SK-N-SH (cell line): ENCODE measurements around the gene CDH4.

Experiments
- GABPA ChIP-seq: IDR thresholded peaks from 2 replicates; pipeline ENCODE4 v1.4.0; 2012; ENCODE audit warnings: low read depth, mild to moderate bottlenecking
- NRF1 ChIP-seq: IDR thresholded peaks from 2 replicates; pipeline ENCODE4 v1.6.1; 2012; ENCODE audit warnings: low read depth, mild to moderate bottlenecking, low read length
- TF ChIP-seq, protein P1 (sequence below): IDR thresholded peaks from 2 replicates; pipeline ENCODE4; 2012
- TF ChIP-seq, protein P2 (sequence below): IDR thresholded peaks from 2 replicates; pipeline ENCODE4 v1.4.0; 2012; ENCODE audit warnings: low read depth
- TF ChIP-seq, protein P3 (sequence below): IDR thresholded peaks from 2 replicates; pipeline ENCODE4 v1.6.1; 2012; ENCODE audit warnings: mild to moderate bottlenecking, low read depth, low read length, moderate library complexity
- TF ChIP-seq, protein P4 (sequence below): fragments of 200-600 bp; sonication (generic); IDR thresholded peaks from 2 replicates; pipeline ENCODE4 v1.6.1; 2017; ENCODE audit warnings: antibody characterized with exemption, mild to moderate bottlenecking, moderate library complexity
- TF ChIP-seq, protein P5 (sequence below): fragments of 150-350 bp; IDR thresholded peaks from 2 replicates; pipeline ENCODE4 v1.6.1; 2016; ENCODE audit warnings: mild to moderate bottlenecking, low read depth, low read length

DNA sequence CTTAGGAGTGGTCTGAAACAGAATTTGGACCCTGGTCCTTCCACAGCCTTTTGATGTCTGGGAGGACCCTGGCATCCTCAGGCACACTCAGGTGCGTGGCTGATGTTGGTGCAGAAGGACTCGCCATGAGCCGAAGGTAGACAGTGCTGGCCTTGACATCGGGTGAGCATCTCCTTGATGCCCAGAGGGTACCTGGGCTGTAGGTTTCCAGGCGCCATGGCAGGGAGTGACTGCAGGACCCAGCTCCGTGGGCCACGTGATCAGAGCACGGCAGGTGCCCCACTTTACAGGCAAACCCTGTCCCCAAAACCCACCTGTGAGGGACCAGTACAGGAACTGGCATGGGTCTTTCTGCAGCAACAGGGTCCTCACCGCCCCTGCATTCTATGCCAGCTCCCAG, 319.2 kb downstream of the CDH4 start:
- TF ChIP-seq, protein P1, sequence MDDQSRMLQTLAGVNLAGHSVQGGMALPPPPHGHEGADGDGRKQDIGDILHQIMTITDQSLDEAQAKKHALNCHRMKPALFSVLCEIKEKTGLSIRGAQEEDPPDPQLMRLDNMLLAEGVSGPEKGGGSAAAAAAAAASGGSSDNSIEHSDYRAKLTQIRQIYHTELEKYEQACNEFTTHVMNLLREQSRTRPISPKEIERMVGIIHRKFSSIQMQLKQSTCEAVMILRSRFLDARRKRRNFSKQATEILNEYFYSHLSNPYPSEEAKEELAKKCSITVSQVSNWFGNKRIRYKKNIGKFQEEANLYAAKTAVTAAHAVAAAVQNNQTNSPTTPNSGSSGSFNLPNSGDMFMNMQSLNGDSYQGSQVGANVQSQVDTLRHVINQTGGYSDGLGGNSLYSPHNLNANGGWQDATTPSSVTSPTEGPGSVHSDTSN = no peak
- TF ChIP-seq, protein P2, sequence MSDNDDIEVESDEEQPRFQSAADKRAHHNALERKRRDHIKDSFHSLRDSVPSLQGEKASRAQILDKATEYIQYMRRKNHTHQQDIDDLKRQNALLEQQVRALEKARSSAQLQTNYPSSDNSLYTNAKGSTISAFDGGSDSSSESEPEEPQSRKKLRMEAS = no peak
- TF ChIP-seq, protein P3, sequence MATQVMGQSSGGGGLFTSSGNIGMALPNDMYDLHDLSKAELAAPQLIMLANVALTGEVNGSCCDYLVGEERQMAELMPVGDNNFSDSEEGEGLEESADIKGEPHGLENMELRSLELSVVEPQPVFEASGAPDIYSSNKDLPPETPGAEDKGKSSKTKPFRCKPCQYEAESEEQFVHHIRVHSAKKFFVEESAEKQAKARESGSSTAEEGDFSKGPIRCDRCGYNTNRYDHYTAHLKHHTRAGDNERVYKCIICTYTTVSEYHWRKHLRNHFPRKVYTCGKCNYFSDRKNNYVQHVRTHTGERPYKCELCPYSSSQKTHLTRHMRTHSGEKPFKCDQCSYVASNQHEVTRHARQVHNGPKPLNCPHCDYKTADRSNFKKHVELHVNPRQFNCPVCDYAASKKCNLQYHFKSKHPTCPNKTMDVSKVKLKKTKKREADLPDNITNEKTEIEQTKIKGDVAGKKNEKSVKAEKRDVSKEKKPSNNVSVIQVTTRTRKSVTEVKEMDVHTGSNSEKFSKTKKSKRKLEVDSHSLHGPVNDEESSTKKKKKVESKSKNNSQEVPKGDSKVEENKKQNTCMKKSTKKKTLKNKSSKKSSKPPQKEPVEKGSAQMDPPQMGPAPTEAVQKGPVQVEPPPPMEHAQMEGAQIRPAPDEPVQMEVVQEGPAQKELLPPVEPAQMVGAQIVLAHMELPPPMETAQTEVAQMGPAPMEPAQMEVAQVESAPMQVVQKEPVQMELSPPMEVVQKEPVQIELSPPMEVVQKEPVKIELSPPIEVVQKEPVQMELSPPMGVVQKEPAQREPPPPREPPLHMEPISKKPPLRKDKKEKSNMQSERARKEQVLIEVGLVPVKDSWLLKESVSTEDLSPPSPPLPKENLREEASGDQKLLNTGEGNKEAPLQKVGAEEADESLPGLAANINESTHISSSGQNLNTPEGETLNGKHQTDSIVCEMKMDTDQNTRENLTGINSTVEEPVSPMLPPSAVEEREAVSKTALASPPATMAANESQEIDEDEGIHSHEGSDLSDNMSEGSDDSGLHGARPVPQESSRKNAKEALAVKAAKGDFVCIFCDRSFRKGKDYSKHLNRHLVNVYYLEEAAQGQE = no peak
- TF ChIP-seq NRF1 = no peak
- TF ChIP-seq, protein P4, sequence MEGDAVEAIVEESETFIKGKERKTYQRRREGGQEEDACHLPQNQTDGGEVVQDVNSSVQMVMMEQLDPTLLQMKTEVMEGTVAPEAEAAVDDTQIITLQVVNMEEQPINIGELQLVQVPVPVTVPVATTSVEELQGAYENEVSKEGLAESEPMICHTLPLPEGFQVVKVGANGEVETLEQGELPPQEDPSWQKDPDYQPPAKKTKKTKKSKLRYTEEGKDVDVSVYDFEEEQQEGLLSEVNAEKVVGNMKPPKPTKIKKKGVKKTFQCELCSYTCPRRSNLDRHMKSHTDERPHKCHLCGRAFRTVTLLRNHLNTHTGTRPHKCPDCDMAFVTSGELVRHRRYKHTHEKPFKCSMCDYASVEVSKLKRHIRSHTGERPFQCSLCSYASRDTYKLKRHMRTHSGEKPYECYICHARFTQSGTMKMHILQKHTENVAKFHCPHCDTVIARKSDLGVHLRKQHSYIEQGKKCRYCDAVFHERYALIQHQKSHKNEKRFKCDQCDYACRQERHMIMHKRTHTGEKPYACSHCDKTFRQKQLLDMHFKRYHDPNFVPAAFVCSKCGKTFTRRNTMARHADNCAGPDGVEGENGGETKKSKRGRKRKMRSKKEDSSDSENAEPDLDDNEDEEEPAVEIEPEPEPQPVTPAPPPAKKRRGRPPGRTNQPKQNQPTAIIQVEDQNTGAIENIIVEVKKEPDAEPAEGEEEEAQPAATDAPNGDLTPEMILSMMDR = no peak
- TF ChIP-seq, protein P5, sequence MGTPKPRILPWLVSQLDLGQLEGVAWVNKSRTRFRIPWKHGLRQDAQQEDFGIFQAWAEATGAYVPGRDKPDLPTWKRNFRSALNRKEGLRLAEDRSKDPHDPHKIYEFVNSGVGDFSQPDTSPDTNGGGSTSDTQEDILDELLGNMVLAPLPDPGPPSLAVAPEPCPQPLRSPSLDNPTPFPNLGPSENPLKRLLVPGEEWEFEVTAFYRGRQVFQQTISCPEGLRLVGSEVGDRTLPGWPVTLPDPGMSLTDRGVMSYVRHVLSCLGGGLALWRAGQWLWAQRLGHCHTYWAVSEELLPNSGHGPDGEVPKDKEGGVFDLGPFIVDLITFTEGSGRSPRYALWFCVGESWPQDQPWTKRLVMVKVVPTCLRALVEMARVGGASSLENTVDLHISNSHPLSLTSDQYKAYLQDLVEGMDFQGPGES = no peak
- no peak for TF ChIP-seq GABPA
